Suprapubic skin (tissue), 4 donors: Measurements from ENCODE around the gene CRYL1. TPM values are rescaled to one million over a fixed set of nuclear protein-coding genes. Genes with fewer than 3 reads are reported as not detected.
A peak's percentile ranks its signal among the peaks of the same experiment; 100 is the strongest.

Experiments used
- DNase-seq, 2 donors: peaks; one replicate each; pipeline ENCODE4 v3.0.0-alpha.2; 2019; ENCODE audit warnings: low spot score in 2 of 2
- H3K27ac ChIP-seq: fragments of 200-600 bp; sonication (generic); one replicate; pipeline ENCODE4 v1.5.1; 2019
- H3K27me3 ChIP-seq: fragments of 200-600 bp; sonication (generic); one replicate; pipeline ENCODE4 v1.5.1; 2019
- H3K36me3 ChIP-seq: fragments of 200-600 bp; sonication (generic); one replicate; pipeline ENCODE4 v1.5.1; 2019
- H3K4me1 ChIP-seq: fragments of 200-600 bp; sonication (generic); one replicate; pipeline ENCODE4 v1.5.1; 2019
- H3K4me3 ChIP-seq: fragments of 200-600 bp; sonication (generic); one replicate; pipeline ENCODE4 v1.5.1; 2019; ENCODE audit warnings: mild to moderate bottlenecking
- H3K9me3 ChIP-seq: fragments of 200-600 bp; sonication (generic); one replicate; pipeline ENCODE4 v1.5.1; 2019
- EP300 ChIP-seq: sonication (generic); formaldehyde crosslinking; IDR thresholded peaks from one replicate; pipeline ENCODE4 v1.6.1; 2017; ENCODE audit warnings: antibody characterized with exemption
- POLR2A ChIP-seq, 2 donors: fragments of 450-650 bp; IDR thresholded peaks; one replicate each; pipeline ENCODE4 v1.6.1; 2017; ENCODE audit warnings: antibody characterized with exemption in 2 of 2, mild to moderate bottlenecking in 2 of 2, moderate library complexity in 2 of 2
- POLR2AphosphoS5 ChIP-seq, 3 donors: sonication (generic); formaldehyde crosslinking; IDR thresholded peaks; one replicate each; pipeline ENCODE4 v1.6.1; 2017; ENCODE audit warnings: antibody characterized with exemption in 3 of 3
- WGBS: methylation state at CpG from one replicate; pipeline ENCODE4 v1.1.5; 2018; 5-methylcytosine and 5-hydroxymethylcytosine counted together
- total RNA-seq, 4 donors: library from RNA; depleted of rRNA; stranded (reverse); fragments of >200 nt; gene quantifications; one replicate each; pipeline ENCODE4 v1.1.0, GENCODE V29; 2016
- TF ChIP-seq, protein P1 (sequence below), 2 donors: fragments of 200-600 bp in 1 of 2; fragments of 450-650 bp in 1 of 2; sonication (generic) in 1 of 2; IDR thresholded peaks; one replicate each; pipeline ENCODE4 v1.5.1; 2016 to 2019; ENCODE audit warnings: antibody characterized with exemption in 2 of 2, mild to moderate bottlenecking in 1 of 2, moderate library complexity in 1 of 2

Gene CRYL1, protein sequence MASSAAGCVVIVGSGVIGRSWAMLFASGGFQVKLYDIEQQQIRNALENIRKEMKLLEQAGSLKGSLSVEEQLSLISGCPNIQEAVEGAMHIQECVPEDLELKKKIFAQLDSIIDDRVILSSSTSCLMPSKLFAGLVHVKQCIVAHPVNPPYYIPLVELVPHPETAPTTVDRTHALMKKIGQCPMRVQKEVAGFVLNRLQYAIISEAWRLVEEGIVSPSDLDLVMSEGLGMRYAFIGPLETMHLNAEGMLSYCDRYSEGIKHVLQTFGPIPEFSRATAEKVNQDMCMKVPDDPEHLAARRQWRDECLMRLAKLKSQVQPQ
- 10 to 100 TPM; 15.9 to 20.1 (median 18.4) TPM for total RNA-seq

- no peaks in the 10 kb centered on the region for H3K36me3 ChIP-seq
- H3K27me3 ChIP-seq, result no peaks in the 10 kb centered on the region
- peak within 1 kb of the TSS; percentile 89 for H3K27ac ChIP-seq
- 0% methylated on average over 25 of the region's 89 CpGs for WGBS
- no peaks in the 10 kb centered on the region for H3K9me3 ChIP-seq
- H3K4me3 ChIP-seq, result peak within 1 kb of the TSS; percentile 94
- TF ChIP-seq, protein P1, sequence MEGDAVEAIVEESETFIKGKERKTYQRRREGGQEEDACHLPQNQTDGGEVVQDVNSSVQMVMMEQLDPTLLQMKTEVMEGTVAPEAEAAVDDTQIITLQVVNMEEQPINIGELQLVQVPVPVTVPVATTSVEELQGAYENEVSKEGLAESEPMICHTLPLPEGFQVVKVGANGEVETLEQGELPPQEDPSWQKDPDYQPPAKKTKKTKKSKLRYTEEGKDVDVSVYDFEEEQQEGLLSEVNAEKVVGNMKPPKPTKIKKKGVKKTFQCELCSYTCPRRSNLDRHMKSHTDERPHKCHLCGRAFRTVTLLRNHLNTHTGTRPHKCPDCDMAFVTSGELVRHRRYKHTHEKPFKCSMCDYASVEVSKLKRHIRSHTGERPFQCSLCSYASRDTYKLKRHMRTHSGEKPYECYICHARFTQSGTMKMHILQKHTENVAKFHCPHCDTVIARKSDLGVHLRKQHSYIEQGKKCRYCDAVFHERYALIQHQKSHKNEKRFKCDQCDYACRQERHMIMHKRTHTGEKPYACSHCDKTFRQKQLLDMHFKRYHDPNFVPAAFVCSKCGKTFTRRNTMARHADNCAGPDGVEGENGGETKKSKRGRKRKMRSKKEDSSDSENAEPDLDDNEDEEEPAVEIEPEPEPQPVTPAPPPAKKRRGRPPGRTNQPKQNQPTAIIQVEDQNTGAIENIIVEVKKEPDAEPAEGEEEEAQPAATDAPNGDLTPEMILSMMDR (IDR thresholded peaks at IDR 0.05), result no peak
- TF ChIP-seq EP300 (peak; percentile 4), POLR2A (IDR thresholded peaks at IDR 0.05) (peak in 1 of 2 donors; percentile 44), POLR2AphosphoS5 (IDR thresholded peaks at IDR 0.05) (no peak)
- peaks cover 22% of the 10 kb centered on the region for H3K4me1 ChIP-seq
- DNase-seq, result peak; percentile 80 to 82
These were observed at the start of gene CRYL1 for GRCh38 chr13:20525601-20526544. Gene CRYL1 (minus strand): TSS chr13:20525857. CDS start chr13:20525794, 63 bp downstream.

DNA sequence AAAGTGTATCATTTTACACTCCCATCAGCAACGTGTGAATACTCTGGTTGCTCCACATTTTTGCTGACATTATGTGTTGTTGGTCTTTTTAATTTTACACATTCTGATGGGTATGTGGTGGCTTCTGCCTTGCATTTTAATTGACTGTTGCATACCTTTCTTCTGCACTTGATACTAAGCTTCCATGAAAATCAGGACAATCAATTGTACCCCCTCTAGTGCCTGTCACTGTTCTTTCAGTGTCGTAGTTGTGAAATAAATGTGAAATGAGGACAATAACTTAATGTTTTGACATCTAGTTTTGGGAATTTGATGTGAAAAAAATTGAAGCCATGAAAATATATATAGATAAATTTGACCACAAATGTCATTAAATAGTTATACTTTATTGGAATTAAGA is 48.0 kb upstream of the CRYL1 start:
- Histone ChIP-seq H3K4me3 (no peak overlapping the region), H3K4me1 (no peaks in the 10 kb centered on the region), H3K9me3 (no peaks in the 10 kb centered on the region), H3K27ac (no peak overlapping the region), H3K27me3 (no peaks in the 10 kb centered on the region), H3K36me3 (peaks cover 7% of the 10 kb centered on the region)
- no peak for TF ChIP-seq POLR2AphosphoS5 (IDR thresholded peaks at IDR 0.05)
- TF ChIP-seq, protein P1 (IDR thresholded peaks at IDR 0.05), result no peak
- TF ChIP-seq POLR2A (IDR thresholded peaks at IDR 0.05), result no peak
- TF ChIP-seq EP300, result no peak
- WGBS, result 88% methylated on average over 2 of the region's 2 CpGs
- DNase-seq, result no peak

GRCh38 chr13:20573186-20573585 is 47.5 kb upstream of the CRYL1 start:
- TF ChIP-seq POLR2A (IDR thresholded peaks at IDR 0.05) (no peak), POLR2AphosphoS5 (IDR thresholded peaks at IDR 0.05) (no peak), EP300 (no peak)
- TF ChIP-seq, protein P1 (IDR thresholded peaks at IDR 0.05), result no peak
- WGBS, result 85% methylated on average over 4 of the region's 4 CpGs

GRCh38 chr13:20571676-20572075 is 46.0 kb upstream of the CRYL1 start:
- no peaks in the 10 kb centered on the region for H3K27me3 ChIP-seq
- H3K27ac ChIP-seq, result no peak overlapping the region
- peaks cover 7% of the 10 kb centered on the region for H3K36me3 ChIP-seq
- no peak for DNase-seq
- H3K4me1 ChIP-seq, result peaks cover 10% of the 10 kb centered on the region
- H3K9me3 ChIP-seq, result no peaks in the 10 kb centered on the region
- no peak overlapping the region for H3K4me3 ChIP-seq
- TF ChIP-seq, protein P1 (IDR thresholded peaks at IDR 0.05), result no peak
- TF ChIP-seq POLR2A (IDR thresholded peaks at IDR 0.05) (no peak), POLR2AphosphoS5 (IDR thresholded peaks at IDR 0.05) (no peak)

More at GRCh38 chr13:20573186-20573585, 47.5 kb upstream of the CRYL1 start:
- Histone ChIP-seq H3K4me1 (peaks cover 3% of the 10 kb centered on the region), H3K4me3 (no peak overlapping the region), H3K9me3 (no peaks in the 10 kb centered on the region), H3K36me3 (peaks cover 7% of the 10 kb centered on the region), H3K27ac (no peak overlapping the region), H3K27me3 (no peaks in the 10 kb centered on the region)
- DNase-seq, result no peak

GRCh38 chr13:20570517-20570916 is 44.9 kb upstream of the CRYL1 start:
- H3K9me3 ChIP-seq, result no peaks in the 10 kb centered on the region
- TF ChIP-seq POLR2A (IDR thresholded peaks at IDR 0.05) (no peak), POLR2AphosphoS5 (IDR thresholded peaks at IDR 0.05) (no peak), EP300 (no peak)
- TF ChIP-seq, protein P1 (IDR thresholded peaks at IDR 0.05), result no peak
- H3K4me3 ChIP-seq, result no peak overlapping the region
- WGBS, result 94% methylated on average over 1 of the region's 1 CpG
- DNase-seq, result no peak
- H3K36me3 ChIP-seq, result peaks cover 5% of the 10 kb centered on the region
- no peaks in the 10 kb centered on the region for H3K27me3 ChIP-seq
- H3K27ac ChIP-seq, result no peak overlapping the region
- peaks cover 10% of the 10 kb centered on the region for H3K4me1 ChIP-seq
